ENCODE results near the gene PACS1.

Gene PACS1

GRCh38 chr11:66190786-66191185 lies 120.7 kb downstream of the PACS1 start:
- no peak for DNase-seq

GRCh38 chr11:66192181-66192863 lies 122.2 kb downstream of the PACS1 start:
- no peak for DNase-seq

GRCh38 chr11:66194391-66194790 lies 124.3 kb downstream of the PACS1 start:
- DNase-seq: no peak

- no peak for DNase-seq
Measured at GRCh38 chr11:66195867-66196266, 125.8 kb downstream of the PACS1 start.

GRCh38 chr11:66203847-66204246 lies 133.8 kb downstream of the PACS1 start:
- DNase-seq: no peak

GRCh38 chr11:66204412-66204811 lies 134.3 kb downstream of the PACS1 start:
- DNase-seq: no peak

GRCh38 chr11:66207816-66208215 lies 137.7 kb downstream of the PACS1 start:
- no peak for DNase-seq

GRCh38 chr11:66211100-66211499 lies 141.0 kb downstream of the PACS1 start:
- no peak for DNase-seq

GRCh38 chr11:66216911-66217310 lies 146.8 kb downstream of the PACS1 start:
- DNase-seq: no peak

GRCh38 chr11:66218036-66218435 lies 148.0 kb downstream of the PACS1 start:
- no peak for DNase-seq

GRCh38 chr11:66218846-66219620 lies 149.0 kb downstream of the PACS1 start:
- DNase-seq: no peak

- no peak for DNase-seq
Measured at GRCh38 chr11:66219846-66220565, 149.9 kb downstream of the PACS1 start.

GRCh38 chr11:66220566-66220935 lies 150.5 kb downstream of the PACS1 start:
- no peak for DNase-seq

- DNase-seq: no peak
Measured at GRCh38 chr11:66221012-66221411, 150.9 kb downstream of the PACS1 start.

- DNase-seq: no peak
Measured at GRCh38 chr11:66221726-66222236, 151.7 kb downstream of the PACS1 start.

- peak; percentile 94 for DNase-seq
Measured at GRCh38 chr11:66222358-66223149, 152.5 kb downstream of the PACS1 start.

- DNase-seq: no peak
Measured at GRCh38 chr11:66224226-66224855, 154.3 kb downstream of the PACS1 start.

GRCh38 chr11:66225066-66225465 lies 155.0 kb downstream of the PACS1 start:
- DNase-seq: no peak

- DNase-seq: no peak
Measured at GRCh38 chr11:66226101-66226500, 156.0 kb downstream of the PACS1 start.

GRCh38 chr11:66227700-66228099 lies 157.6 kb downstream of the PACS1 start:
- DNase-seq: no peak

- no peak for DNase-seq
Measured at GRCh38 chr11:66228521-66228920, 158.4 kb downstream of the PACS1 start.

- DNase-seq: no peak
Measured at GRCh38 chr11:66230156-66230555, 160.1 kb downstream of the PACS1 start.
